ENCODE measurements around the gene OFD1. TPM values are rescaled to one million over a fixed set of nuclear protein-coding genes. Genes with fewer than 3 reads are reported as not detected.

Gene OFD1, protein sequence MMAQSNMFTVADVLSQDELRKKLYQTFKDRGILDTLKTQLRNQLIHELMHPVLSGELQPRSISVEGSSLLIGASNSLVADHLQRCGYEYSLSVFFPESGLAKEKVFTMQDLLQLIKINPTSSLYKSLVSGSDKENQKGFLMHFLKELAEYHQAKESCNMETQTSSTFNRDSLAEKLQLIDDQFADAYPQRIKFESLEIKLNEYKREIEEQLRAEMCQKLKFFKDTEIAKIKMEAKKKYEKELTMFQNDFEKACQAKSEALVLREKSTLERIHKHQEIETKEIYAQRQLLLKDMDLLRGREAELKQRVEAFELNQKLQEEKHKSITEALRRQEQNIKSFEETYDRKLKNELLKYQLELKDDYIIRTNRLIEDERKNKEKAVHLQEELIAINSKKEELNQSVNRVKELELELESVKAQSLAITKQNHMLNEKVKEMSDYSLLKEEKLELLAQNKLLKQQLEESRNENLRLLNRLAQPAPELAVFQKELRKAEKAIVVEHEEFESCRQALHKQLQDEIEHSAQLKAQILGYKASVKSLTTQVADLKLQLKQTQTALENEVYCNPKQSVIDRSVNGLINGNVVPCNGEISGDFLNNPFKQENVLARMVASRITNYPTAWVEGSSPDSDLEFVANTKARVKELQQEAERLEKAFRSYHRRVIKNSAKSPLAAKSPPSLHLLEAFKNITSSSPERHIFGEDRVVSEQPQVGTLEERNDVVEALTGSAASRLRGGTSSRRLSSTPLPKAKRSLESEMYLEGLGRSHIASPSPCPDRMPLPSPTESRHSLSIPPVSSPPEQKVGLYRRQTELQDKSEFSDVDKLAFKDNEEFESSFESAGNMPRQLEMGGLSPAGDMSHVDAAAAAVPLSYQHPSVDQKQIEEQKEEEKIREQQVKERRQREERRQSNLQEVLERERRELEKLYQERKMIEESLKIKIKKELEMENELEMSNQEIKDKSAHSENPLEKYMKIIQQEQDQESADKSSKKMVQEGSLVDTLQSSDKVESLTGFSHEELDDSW
- 12.7 and 14.1 TPM in 2 replicates for total RNA-seq (2014; rRNA removed; shearing (Covaris generic))
- polyA plus RNA-seq (2015; cell fraction: cytosol; rRNA removed) = 7.6 and 8.3 TPM in 2 replicates
- polyA plus RNA-seq (2015; cell fraction: nucleus; rRNA removed) = 256 and 285 TPM in 2 replicates

DNA sequence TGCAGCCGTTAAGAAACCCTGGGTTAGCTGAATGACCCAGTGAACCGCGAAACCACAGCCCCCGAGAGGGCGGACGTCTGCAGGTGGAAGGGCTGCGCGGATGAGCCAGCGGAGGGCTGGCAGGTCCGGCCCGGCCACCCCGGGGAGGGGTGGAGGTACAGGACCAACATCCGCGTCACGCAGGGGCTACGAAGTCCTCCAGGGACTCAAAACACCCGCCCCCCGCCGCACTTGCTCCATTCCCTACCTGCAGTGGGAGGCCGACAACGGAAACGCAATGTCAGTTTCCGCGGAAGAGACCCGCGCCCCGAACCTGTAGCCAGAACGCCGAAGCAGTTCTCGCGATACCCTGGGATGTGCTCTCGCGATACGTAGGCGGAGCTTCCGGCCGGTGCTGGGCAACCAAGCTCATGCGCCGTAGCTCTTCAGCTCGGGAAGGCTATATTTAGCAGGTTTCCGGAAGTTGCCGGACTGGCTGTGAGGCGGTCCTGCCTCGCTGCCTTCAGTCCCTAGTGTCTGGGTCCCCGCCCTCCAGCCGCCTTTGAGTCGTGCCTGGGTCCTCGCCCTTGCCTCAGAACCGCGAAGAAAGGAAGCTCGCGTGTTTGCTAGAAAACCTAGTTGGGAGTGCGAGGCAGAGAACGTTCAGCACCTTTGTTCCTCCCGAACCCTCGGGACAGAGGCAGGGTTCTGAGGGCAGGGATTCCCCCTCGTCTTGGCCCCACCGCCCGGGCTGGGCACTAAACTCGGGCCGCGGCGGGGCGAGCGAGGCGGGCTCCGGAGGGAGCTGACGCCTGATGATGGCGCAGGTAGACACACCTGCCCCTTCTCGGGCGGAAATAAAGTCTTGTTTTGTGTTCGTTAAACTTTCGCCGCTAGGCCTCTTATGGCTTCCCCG, at the start of gene OFD1, which contains the start of gene TRAPPC2:
TSS of gene OFD1 (plus strand) at position 471 of the 895 bp plus-strand sequence. CDS start at position 795, 324 bp downstream.
TSS of gene TRAPPC2 (minus strand) at position 343 of the 895 bp plus-strand sequence. CDS start 14,657 bp downstream, outside the sequence.
- in situ Hi-C loops (cut with HindIII; ENCODE audit: low pct_unique_long_range_greater_than_20kb, low sequenced_read_pairs) = no loop called here
- peak; percentile 93 for DNase-seq (ENCODE audit: low read depth, low spot score)

DNA sequence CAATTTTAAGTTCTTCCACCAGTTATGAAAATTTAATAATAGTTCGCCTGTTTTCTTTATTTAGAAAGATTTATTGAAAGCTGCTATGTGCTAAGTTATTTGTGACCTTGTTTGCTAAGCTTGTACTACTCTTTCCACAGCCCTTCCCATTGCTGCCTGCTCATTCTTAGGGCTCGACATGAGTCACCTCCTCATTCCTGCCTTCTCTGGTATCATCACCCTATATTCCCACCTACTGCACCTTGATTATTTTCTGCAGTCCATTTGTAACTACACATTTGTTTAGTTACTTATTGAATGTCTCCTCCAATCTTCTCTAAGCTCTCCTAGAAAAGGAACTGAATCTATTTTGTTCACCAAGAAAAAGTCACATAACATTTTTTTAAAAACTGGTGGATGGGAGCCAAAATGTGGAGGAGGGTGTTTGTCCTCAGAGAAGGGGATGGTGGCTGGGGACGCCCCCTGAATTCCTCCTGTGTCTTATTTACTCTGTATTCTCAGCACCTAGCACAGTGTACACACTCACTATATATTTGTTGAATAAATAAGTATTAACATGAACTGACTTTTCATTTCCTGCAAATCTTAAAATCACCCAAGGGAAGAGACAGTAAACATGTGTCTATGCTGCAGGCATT, 49.3 kb upstream of the OFD1 start:
- in situ Hi-C loops (cut with HindIII; ENCODE audit: low pct_unique_long_range_greater_than_20kb, low sequenced_read_pairs) = no loop called here
- DNase-seq (ENCODE audit: low read depth, low spot score) = no peak

DNA sequence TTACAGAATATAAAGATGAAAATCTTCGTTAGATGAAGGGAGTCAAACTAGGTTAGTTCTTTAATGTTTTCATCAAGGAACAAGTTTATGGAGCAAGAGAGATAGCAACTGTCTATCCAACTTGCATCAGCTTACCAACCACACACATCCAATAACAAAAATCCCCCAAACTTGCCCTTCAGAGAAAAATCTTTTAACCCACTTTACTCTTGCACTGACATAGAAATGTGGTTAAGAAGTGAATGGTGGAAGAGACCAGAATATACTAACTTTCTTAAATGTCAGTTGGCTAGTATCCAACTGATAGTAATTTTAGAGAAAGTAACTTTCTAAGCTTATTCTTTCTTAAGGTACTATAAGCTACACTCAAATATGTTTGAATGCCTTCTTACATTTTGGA, 47.3 kb upstream of the OFD1 start:
- no peak for DNase-seq (ENCODE audit: low read depth, low spot score)
- in situ Hi-C loops (cut with HindIII; ENCODE audit: low pct_unique_long_range_greater_than_20kb, low sequenced_read_pairs) = no loop called here

DNA sequence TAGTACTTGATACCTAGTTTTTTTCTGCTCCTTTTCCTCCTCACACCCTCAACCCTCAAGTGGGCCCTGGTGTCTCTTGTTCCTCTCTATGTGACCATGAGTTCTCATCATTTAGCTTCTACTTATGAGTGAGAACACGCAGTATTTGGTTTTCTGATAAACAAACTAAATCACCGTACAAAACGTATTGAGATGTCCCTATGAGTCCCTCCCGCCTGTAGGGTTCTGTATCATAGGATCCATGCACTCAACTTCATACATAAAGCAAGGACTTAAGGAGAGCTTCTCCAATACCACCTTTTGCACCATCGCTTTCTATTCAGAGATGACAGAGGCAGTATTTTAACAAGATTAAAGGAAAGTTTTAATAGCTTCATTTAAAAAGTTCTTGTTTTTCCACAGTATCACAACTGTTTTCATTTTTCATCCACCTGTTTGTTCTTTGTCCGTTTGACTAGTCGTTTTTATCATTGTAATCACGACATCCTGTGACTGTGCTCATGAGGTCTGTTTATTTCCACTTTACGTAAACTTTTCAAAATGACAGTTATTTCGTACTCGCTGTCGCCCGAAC, 46.1 kb upstream of the OFD1 start:
- in situ Hi-C loops (cut with HindIII; ENCODE audit: low pct_unique_long_range_greater_than_20kb, low sequenced_read_pairs) = no loop called here
- no peak for DNase-seq (ENCODE audit: low read depth, low spot score)

DNA sequence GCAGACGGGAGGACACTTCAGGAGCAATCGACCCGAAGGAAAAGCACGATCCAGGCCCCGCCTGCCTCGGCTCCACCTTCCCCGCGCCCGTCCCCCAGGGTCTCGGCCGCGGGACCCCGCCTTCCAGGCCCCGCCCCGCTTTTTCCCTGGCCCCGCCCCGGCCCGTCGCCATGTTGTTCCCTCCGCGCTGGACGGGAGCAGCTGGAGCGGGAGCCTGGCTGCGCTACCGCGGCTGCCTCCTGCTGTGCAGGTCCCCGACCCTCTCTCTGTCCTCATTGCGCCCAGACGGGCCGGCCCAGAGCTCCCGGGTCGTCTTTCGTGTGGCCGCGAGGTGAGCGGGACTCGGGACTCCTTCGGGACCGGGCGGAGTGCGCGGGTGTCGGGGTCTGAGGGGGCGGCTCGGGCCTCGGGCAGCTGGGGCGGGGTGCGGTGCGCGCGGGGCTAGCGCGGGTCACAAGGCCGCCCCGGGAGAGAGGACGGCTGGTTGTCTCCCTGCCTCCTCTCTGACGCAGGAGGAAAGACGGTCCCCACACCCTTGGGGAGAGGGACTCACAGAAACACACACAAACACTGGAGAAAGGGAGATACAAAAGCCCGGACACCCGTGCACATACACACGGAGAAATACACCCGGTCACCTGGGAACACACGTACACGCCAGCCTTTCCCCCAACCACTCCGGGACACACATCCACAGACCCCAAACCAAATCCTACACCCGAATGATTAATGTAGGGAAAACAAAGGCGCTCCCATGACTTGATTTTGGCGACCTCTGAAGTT, 45.4 kb upstream of the OFD1 start, which contains the start of gene RAB9A:
TSS of gene RAB9A (plus strand) at position 171 of the 783 bp plus-strand sequence. CDS start 19,619 bp downstream, outside the sequence.
- peak; percentile 74 for DNase-seq (ENCODE audit: low read depth, low spot score)
- in situ Hi-C loops (cut with HindIII; ENCODE audit: low pct_unique_long_range_greater_than_20kb, low sequenced_read_pairs) = no loop called here

DNA sequence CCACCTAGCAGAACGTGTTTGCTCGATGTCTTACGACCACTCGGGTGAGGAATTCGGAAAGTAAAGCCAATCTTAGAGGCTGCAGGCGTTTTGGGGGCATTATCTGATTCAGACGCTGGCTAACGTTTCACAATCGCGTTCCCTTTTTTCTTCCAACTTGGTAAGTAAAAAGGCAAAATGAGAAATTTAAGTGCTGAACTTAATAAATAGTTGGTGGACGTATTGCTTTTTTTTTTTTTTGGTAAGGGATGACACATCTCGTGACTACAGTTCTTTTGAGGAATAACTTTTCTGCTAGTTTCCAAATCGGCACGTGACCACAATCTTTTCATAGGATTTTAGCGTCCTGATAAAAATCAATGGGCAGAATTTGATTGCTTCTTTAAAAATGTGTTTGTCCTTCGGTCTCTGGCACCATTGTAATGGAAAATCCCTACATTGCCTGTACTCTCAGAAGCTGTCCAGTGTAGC, 44.8 kb upstream of the OFD1 start:
- no peak for DNase-seq (ENCODE audit: low read depth, low spot score)
- in situ Hi-C loops (cut with HindIII; ENCODE audit: low pct_unique_long_range_greater_than_20kb, low sequenced_read_pairs) = no loop called here

DNA sequence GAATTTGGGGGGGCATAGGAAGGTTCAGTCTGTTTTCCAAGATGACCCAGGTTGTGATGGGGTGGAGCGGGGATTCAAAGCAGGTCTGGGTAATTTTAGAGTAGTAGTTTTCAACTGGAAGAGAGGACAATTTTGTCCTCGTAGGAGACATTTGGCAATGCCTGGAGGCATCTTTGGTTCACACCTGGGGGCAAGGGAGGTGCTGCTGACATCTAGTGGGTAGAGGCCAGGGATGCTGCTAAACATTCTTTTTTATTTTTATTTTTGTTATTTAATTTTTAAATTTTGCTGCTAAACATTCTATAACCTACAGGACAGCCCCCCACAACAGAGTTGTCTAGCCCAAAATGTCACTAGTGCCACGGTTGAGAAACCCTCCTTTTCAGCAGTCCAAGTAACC, 43.7 kb upstream of the OFD1 start:
- DNase-seq (ENCODE audit: low read depth, low spot score) = no peak
- in situ Hi-C loops (cut with HindIII; ENCODE audit: low pct_unique_long_range_greater_than_20kb, low sequenced_read_pairs) = no loop called here

DNA sequence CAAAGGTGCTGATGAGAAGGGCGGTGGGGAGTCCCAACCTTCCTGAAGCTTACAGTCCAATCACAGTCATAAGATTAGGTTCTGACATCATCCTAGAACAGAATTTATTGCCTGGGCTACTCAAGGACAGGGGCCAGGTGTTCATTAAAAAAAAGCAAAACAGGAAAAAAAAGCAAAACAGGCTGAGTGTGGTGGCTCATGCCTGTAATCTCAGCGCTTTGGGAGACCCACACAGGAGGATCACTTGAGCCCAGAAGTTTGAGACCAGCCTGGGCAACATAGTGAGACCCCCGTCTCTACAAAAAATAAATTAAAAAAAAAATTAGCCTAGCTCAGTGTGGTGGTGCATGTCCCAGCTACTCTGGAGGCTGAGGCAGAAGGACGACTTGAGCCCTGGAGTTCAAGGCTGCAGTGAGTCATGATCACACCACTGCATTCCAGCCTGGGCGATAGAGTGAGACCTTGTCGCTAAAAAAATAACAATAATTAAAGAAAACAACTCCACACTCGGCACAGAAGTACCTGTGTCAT, 42.6 kb upstream of the OFD1 start:
- DNase-seq (ENCODE audit: low read depth, low spot score) = peak; percentile 10
- in situ Hi-C loops (cut with HindIII; ENCODE audit: low pct_unique_long_range_greater_than_20kb, low sequenced_read_pairs) = no loop called here

DNA sequence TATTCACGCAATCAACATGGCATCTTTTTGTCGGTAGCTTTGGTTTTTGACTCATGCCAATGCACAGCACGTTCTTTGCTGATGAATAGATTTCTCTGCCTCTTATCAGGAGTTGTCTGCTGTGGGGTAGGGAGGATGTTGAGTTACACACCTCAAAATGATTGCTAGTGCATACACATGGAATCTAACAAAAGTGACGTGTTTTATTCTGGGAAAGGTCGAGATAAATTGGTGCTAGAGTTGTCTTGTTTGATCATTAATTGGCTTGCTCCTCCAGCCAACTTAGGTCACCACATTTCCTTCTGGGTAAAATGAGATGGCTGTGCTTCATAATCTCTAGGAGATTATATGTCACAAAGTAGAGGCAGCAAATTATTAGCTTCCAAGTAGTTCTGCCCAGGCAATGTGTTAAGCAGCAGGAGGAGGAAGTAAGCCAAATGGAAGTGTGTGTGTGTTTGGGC, 41.7 kb upstream of the OFD1 start:
- in situ Hi-C loops (cut with HindIII; ENCODE audit: low pct_unique_long_range_greater_than_20kb, low sequenced_read_pairs) = no loop called here

DNA sequence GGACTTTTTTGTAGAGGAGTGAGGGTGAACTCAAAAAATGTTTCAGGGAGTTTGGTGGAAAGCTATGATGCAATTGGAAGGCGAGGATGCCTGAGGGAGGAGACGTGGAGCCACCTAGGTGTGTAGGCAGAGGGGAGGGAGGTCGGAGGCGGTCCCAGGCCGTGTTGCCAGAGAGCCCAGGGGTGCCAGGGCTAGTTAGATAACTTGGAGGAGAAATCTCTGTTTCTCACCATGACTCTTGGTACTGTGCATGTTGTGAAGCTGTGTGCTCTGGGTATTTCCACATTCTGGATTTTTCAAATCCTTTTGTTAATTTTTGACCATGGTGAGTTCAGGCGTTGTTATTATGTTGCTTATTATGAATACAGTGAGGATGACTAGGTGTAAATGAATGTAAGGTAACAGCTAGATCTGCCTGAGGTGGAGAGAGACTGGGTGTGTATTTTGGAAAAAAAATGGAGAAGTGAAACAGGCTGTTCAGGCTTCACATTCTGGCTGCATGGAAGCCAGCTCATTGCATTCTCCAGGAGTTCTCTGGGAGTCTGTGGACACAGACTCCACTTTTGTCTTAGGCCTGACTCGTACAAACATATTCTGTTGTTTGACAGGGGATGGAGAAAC, 41.1 kb upstream of the OFD1 start:
- in situ Hi-C loops (cut with HindIII; ENCODE audit: low pct_unique_long_range_greater_than_20kb, low sequenced_read_pairs) = no loop called here

More for the DNA sequence above, 41.7 kb upstream of the OFD1 start:
- no peak for DNase-seq (ENCODE audit: low read depth, low spot score)

DNA sequence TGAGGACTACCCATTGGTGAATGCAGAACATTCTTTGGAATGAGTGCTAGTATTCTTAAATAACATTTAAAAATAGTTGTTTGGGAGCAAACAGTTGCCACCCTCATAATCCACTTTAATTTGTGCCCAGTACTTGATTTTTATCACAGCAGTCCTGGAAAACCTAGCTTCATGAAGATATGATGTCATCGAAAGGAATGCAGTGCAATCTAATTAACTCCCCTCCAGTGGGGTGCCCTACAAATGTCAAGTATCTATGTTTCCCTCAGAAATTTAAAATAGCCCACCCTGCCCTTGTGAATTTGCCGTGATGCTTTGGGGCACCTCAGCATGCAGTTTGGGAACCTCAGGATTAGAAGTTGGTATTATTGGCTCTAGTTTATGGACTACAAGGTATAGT, 40.2 kb upstream of the OFD1 start:
- in situ Hi-C loops (cut with HindIII; ENCODE audit: low pct_unique_long_range_greater_than_20kb, low sequenced_read_pairs) = no loop called here
- no peak for DNase-seq (ENCODE audit: low read depth, low spot score)

More for the DNA sequence above, 41.1 kb upstream of the OFD1 start:
- DNase-seq (ENCODE audit: low read depth, low spot score) = peak; percentile 39

DNA sequence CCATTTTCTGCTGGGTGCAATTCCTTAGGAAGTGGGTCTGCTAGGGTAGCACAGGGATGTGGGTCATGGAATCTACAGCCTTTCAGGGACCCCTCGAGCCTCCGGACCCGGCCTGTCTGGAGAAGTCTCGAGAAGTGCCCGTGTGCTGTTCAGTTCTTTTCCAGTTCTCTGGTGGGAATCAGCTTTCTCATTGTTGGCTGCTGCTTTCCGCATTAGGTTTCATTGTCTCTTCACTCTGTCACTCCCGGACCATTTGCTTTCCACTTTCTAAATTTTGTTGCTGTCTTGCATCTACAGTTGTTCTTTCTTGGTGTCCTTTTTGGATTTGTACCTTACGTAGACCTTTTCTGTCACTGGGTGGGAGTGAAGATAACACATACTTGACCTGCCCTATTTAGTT, 39.6 kb upstream of the OFD1 start:
- in situ Hi-C loops (cut with HindIII; ENCODE audit: low pct_unique_long_range_greater_than_20kb, low sequenced_read_pairs) = no loop called here
- DNase-seq (ENCODE audit: low read depth, low spot score) = no peak

DNA sequence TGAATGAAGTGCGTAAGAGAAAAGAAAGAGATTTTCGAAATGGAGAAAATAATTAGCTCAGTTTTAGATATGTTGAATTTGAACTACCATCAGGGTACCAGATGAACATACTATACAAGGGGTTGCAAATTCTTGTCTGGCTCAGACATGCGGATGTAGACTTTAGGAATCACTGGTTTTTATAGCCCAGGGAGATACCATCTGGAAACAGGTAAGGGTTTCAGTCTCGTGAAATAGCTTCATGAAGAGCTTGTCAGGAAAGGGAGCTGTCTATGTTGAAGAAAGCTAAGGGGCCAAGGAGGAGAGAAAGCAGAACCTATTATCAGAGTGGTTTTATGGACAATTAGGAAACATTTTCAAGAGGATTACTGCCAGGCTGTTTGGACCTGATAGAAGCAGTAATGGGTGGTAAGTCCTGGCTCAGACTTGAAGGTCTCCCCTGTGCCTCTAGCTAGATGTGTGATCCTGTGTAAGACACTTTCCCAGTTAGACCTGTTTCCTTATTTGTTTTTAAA, 38.9 kb upstream of the OFD1 start:
- in situ Hi-C loops (cut with HindIII; ENCODE audit: low pct_unique_long_range_greater_than_20kb, low sequenced_read_pairs) = no loop called here

DNA sequence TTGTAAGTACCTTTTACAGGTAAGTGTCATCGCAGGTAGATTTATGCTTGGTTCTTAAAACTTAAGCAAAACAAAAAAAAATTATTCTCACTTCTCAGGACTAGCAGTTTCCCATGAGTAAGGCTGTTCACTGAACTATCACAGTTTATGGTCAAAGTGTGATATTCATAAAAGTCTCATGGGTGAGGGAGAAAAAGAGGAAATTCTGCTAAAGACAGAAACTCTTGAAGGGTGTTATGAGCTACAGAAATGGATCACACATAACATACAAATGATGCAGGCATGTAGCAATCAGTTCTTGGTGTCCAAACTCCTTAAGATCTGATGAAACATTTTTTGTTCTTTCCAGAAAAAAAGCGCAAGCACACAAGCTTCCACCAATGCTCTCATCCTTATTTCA, 37.1 kb upstream of the OFD1 start:
- in situ Hi-C loops (cut with HindIII; ENCODE audit: low pct_unique_long_range_greater_than_20kb, low sequenced_read_pairs) = no loop called here

More for the DNA sequence above, 38.9 kb upstream of the OFD1 start:
- DNase-seq (ENCODE audit: low read depth, low spot score) = no peak

More for the DNA sequence above, 37.1 kb upstream of the OFD1 start:
- DNase-seq (ENCODE audit: low read depth, low spot score) = no peak
